Esophagus muscularis mucosa (tissue), 4 donors: ENCODE measurements around the gene TEX54. TPM values are rescaled to one million over a fixed set of nuclear protein-coding genes. Genes with fewer than 3 reads are reported as not detected.
"Not testable (repeated sequence)": the region's sequence is repeated elsewhere in the genome, so short reads cannot be mapped to it uniquely, and the experiment has no call there.

ENCODE experiments used
- DNase-seq: peaks from one replicate; pipeline ENCODE4 v3.0.0-alpha.2; 2017; ENCODE audit errors: extremely low spot score
- H3K27ac ChIP-seq, 4 donors: fragments of 200-600 bp; sonication (generic); replicated peaks in 1 of 4; 1 replicate in 3 of 4; 2 replicates in 1 of 4; pipeline ENCODE4 v1.5.1; 2016 to 2019; ENCODE audit warnings: mild to moderate bottlenecking in 1 of 4
- H3K27me3 ChIP-seq, 4 donors: fragments of 200-600 bp; sonication (generic); one replicate each; pipeline versions ENCODE4 v1.5.1 to v1.6.0; 2016 to 2019
- H3K36me3 ChIP-seq, 4 donors: fragments of 200-600 bp; sonication (generic); one replicate each; pipeline ENCODE4 v1.5.1; 2016 to 2019
- H3K4me1 ChIP-seq, 4 donors: fragments of 200-600 bp; sonication (generic); one replicate each; pipeline ENCODE4 v1.5.1; 2016 to 2019
- H3K4me3 ChIP-seq, 4 donors: fragments of 200-600 bp; sonication (generic); 1 replicate in 2 of 4; 2 replicates in 2 of 4; pipeline ENCODE4 v1.5.1; 2016 to 2019; ENCODE audit warnings: mild to moderate bottlenecking in 4 of 4, moderate library complexity in 1 of 4
- H3K9me3 ChIP-seq, 4 donors: fragments of 200-600 bp; sonication (generic); 1 replicate in 3 of 4; 2 replicates in 1 of 4; pipeline ENCODE4 v1.5.1; 2016 to 2019
- EP300 ChIP-seq: sonication (generic); formaldehyde crosslinking; IDR thresholded peaks from one replicate; pipeline ENCODE4 v1.6.1; 2017; ENCODE audit warnings: antibody characterized with exemption
- POLR2A ChIP-seq: fragments of 450-650 bp; IDR thresholded peaks from one replicate; pipeline ENCODE4 v1.6.1; 2017; ENCODE audit warnings: antibody characterized with exemption, moderate library complexity, mild to moderate bottlenecking, low read depth
- POLR2AphosphoS5 ChIP-seq, 2 donors: sonication (generic); formaldehyde crosslinking; IDR thresholded peaks; one replicate each; pipeline ENCODE4 v1.6.1; 2017; ENCODE audit warnings: antibody characterized with exemption in 2 of 2
- WGBS: methylation state at CpG from one replicate; pipeline ENCODE4 v1.1.5; 2018; 5-methylcytosine and 5-hydroxymethylcytosine counted together
- intact Hi-C: fragments of 100-400 bp; cut with DNase I; formaldehyde crosslinking; loops from one replicate; pipeline ENCODE4 v1.15.1; 2023
- total RNA-seq, 4 donors: library from RNA; depleted of rRNA; stranded (reverse); fragments of >200 nt; gene quantifications; one replicate each; pipeline versions ENCODE4 v1.1.0 to v1.2.1, GENCODE V29; 2016
- TF ChIP-seq, protein P1 (sequence below), 3 experiments: fragments of 200-600 bp in 2 of 3; fragments of 450-650 bp in 1 of 3; sonication (generic) in 2 of 3; IDR thresholded peaks; one replicate each; pipeline ENCODE4 v1.5.1; 2017 to 2019; ENCODE audit warnings: antibody characterized with exemption in 3 of 3, mild to moderate bottlenecking in 2 of 3, moderate library complexity in 1 of 3

TEX54 gene
- total RNA-seq, 4 donors from 2014 or later, result not detected

DNA sequence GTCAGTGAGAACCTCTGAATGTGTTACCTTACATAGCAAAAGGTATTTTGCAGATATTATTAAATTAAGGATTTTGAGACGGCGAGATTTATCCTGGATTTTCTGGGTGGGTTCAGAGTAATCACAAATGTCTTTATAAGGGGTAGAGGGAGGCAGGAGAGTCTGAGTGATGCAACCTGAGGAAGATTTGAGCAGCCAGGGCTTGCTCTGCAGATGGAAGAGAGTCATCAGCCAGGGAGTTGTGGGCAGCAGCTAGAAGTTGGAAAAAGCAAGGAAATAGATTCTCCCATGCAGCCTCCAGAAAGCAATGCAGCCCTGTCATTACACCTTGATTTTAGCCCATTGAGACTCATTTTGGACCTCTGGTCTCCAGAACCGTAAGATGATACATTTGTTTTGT, 10.8 kb upstream of the TEX54 start:
- Histone ChIP-seq H3K9me3 (no peaks in the 10 kb centered on the region), H3K27ac (no peak overlapping the region), H3K4me1 (peaks cover 21 to 30% (median 27%) of the 10 kb centered on the region in 4 donors), H3K36me3 (no peaks in the 10 kb centered on the region), H3K27me3 (no peaks in the 10 kb centered on the region), H3K4me3 (no peak overlapping the region)
- no peak for DNase-seq
- intact Hi-C loops, result no loop called here
- WGBS, result 92% methylated on average over 3 of the region's 3 CpGs
- TF ChIP-seq, protein P1, sequence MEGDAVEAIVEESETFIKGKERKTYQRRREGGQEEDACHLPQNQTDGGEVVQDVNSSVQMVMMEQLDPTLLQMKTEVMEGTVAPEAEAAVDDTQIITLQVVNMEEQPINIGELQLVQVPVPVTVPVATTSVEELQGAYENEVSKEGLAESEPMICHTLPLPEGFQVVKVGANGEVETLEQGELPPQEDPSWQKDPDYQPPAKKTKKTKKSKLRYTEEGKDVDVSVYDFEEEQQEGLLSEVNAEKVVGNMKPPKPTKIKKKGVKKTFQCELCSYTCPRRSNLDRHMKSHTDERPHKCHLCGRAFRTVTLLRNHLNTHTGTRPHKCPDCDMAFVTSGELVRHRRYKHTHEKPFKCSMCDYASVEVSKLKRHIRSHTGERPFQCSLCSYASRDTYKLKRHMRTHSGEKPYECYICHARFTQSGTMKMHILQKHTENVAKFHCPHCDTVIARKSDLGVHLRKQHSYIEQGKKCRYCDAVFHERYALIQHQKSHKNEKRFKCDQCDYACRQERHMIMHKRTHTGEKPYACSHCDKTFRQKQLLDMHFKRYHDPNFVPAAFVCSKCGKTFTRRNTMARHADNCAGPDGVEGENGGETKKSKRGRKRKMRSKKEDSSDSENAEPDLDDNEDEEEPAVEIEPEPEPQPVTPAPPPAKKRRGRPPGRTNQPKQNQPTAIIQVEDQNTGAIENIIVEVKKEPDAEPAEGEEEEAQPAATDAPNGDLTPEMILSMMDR (IDR thresholded peaks at IDR 0.05), result no peak
- TF ChIP-seq POLR2AphosphoS5 (IDR thresholded peaks at IDR 0.05) (no peak), POLR2A (no peak), EP300 (no peak)

DNA sequence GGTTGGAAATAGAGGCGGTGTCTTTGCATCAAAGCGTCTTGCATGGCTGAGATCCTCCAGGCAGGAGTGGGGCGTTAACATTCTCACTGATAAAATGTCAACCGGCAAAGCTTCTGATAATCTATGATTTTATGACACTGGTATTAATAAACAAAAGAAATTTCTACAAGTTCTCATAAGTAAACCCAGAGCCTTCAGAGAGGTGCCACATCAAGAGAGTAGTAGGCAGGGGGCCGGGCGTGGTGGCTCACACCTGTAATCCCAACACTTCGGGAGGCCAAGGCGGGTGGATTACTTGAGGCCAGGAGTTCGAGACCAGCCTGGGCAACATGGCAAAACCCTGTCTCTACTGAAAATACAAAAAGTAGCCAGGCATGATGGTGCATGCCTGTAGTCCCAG, 10.2 kb upstream of the TEX54 start:
- WGBS, result 82% methylated on average over 9 of the region's 9 CpGs
- intact Hi-C loops, H3K27me3 ChIP-seq, H3K36me3 ChIP-seq, H3K9me3 ChIP-seq, H3K4me3 ChIP-seq, DNase-seq: not testable (repeated sequence)
- H3K4me1 ChIP-seq, result peaks cover 27 to 36% (median 32%) of the 10 kb centered on the region in 4 donors
- H3K27ac ChIP-seq, result peak overlapping the region; percentile 94 to 99 (median 98)

DNA sequence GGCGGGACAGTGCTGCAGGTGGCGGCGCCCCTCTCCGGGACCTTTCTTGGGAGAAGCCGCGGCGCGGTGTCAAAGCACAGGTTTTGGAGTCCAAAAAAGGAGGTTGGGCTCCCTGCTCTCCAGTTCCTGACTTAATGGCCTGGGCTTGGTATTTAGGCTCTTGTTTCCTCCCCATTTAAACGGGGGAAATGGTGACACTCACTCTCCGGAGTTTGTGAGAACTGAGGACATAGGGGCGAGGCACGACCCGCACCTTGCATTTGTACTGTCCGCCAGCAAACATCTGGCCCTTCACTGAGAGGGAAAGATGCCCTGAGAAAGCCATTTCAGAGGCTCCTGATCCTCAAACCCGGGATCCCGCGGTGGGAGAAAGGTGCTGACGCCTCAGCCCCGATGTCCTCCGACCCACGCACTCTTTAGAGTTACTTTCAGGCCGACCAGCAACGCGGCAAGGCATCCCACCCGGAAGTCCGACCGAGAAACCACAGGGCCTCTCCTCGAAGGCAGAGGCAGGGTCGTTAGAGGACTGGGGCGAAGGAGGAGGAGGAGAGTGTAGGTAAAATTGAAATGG, 9.6 kb upstream of the TEX54 start:
- intact Hi-C loops, result no loop called here
- Histone ChIP-seq H3K27ac (peak overlapping the region; percentile 94 to 99 (median 98)), H3K27me3 (no peaks in the 10 kb centered on the region), H3K36me3 (peaks cover 0 to 7% (median 3%) of the 10 kb centered on the region in 4 donors), H3K4me3 (peak overlapping the region; percentile 74 to 97 (median 90)), H3K4me1 (peaks cover 30 to 40% (median 38%) of the 10 kb centered on the region in 4 donors), H3K9me3 (no peaks in the 10 kb centered on the region)
- no peak for DNase-seq
- WGBS, result 6% methylated on average over 24 of the region's 30 CpGs
- TF ChIP-seq EP300 (no peak), POLR2AphosphoS5 (IDR thresholded peaks at IDR 0.05) (no peak), POLR2A (no peak)
- TF ChIP-seq, protein P1 (IDR thresholded peaks at IDR 0.05), result no peak

DNA sequence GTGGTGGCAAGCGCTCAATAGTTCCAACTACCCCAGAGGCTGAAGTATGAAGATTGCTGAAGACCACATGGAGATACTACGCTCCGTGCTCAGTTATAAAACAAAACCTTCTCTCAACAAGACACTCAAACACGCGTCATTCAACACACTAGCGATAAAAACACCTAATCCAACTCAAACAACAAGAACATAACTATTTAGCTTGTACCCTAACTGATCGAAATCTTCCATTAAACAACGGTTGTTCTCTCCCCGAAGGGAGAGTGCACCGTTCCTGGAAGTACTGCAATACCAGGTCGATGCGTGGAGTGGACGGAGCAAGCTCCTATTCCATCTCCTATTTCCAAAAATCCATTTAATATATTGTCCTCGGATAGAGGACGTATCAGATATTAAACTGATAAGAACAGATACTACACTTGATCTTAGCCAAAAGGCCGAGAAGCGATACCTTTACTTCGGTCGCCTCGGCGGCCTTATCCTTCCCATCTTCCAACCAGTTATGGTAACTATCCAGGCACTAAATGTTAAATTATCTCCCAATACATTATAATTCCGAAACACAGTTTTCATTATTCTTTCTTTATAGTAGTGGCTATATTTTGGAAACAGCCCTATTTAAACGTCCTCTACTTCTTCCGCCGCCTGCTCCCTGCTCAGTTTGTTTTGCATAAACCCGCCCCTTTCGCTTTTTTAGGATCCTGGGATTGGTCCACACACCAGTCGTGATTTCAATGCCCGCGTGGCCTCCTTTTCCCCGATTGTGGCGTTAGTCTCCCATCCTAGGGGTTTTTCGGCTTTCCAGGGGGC, 8.9 kb upstream of the TEX54 start:
- intact Hi-C loops, result no loop called here
- peaks cover 0 to 14% (median 5%) of the 10 kb centered on the region in 4 donors for H3K36me3 ChIP-seq
- H3K27ac ChIP-seq, result peak overlapping the region; percentile 94 to 99 (median 98)
- no peak for TF ChIP-seq EP300
- TF ChIP-seq, protein P1 (IDR thresholded peaks at IDR 0.05), result no peak
- peak; percentile 96 to 100 for TF ChIP-seq POLR2AphosphoS5 (IDR thresholded peaks at IDR 0.05)
- TF ChIP-seq POLR2A, result peak; percentile 100
- no peaks in the 10 kb centered on the region for H3K27me3 ChIP-seq
- peaks cover 30 to 40% (median 38%) of the 10 kb centered on the region in 4 donors for H3K4me1 ChIP-seq
- H3K9me3 ChIP-seq, result no peaks in the 10 kb centered on the region
- 0% methylated on average over 33 of the region's 33 CpGs for WGBS
- DNase-seq, result peak; percentile 96
- H3K4me3 ChIP-seq, result peak overlapping the region; percentile 74 to 97 (median 90)

DNA sequence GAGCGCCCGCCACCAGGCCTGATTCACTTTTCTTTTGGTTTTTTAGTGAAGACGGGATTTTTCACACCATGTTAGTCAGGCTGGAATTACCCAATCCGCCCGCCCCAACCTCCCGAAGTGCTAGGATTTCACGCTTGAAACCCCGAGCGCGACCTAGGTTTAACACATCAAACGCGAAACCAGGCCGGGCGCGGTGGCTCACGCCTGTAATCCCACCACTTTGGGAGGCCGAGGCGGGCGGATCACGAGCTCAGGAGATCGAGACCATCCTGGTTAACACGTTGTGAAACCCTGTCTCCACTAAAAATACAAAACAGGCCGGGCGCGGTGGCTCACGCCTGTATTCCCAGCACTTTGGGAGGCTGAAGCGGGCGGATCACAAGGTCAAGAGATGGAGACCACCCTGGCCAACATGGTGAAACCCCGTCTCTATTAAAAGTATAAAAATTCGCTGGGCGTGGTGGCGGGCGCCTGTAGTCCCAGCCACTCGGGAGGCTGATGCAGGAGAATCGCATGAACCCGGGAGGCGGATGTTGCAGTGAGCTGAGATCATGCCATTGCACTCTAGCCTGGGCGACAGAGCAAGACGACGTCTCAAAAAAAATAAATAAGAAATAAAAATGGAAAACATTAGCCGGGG, 8.2 kb upstream of the TEX54 start:
- H3K4me3 ChIP-seq, result peak overlapping the region; percentile 74 to 97 (median 90)
- H3K4me1 ChIP-seq, result peaks cover 30 to 43% (median 40%) of the 10 kb centered on the region in 4 donors
- WGBS, result 2% methylated on average over 41 of the region's 41 CpGs
- H3K9me3 ChIP-seq, H3K27me3 ChIP-seq, intact Hi-C loops: not testable (repeated sequence)
- peak overlapping the region; percentile 94 to 99 (median 98) for H3K27ac ChIP-seq
- peaks cover 0 to 22% (median 8%) of the 10 kb centered on the region in 4 donors for H3K36me3 ChIP-seq
- peak; percentile 94 for DNase-seq
